GM18519 (cell line): ENCODE measurements around the gene NUP133.
"Not testable (repeated sequence)": the region's sequence is repeated elsewhere in the genome, so short reads cannot be mapped to it uniquely, and the experiment has no call there.

Experiments
- ATAC-seq: cut with Tn5 transposase; IDR thresholded peaks from one replicate; pipeline ENCODE4 v1.9.1; 2021; ENCODE audit warnings: mild to moderate bottlenecking, moderate library complexity; ENCODE audit not compliant: unreplicated experiment, low FRiP score

The NUP133 gene

GRCh38 chr1:229507951-229508822, at the start of gene NUP133:
Gene NUP133 (minus strand): TSS chr1:229508341. CDS start chr1:229508249, 92 bp downstream.
- ATAC-seq: peak; percentile 76

GRCh38 chr1:229557200-229557850, 49.2 kb upstream of the NUP133 start:
- ATAC-seq: no peak

GRCh38 chr1:229554886-229555621, 46.9 kb upstream of the NUP133 start:
- no peak for ATAC-seq

GRCh38 chr1:229553621-229554130, 45.5 kb upstream of the NUP133 start:
- no peak for ATAC-seq

GRCh38 chr1:229552732-229553131, 44.6 kb upstream of the NUP133 start:
- ATAC-seq: no peak

GRCh38 chr1:229550812-229551567, 42.8 kb upstream of the NUP133 start:
- no peak for ATAC-seq

- no peak for ATAC-seq
Measured at GRCh38 chr1:229547542-229547941, 39.4 kb upstream of the NUP133 start.

GRCh38 chr1:229544587-229544986, 36.4 kb upstream of the NUP133 start:
- ATAC-seq: no peak

GRCh38 chr1:229539863-229540506, 31.8 kb upstream of the NUP133 start:
- ATAC-seq: no peak

GRCh38 chr1:229538945-229539344, 30.8 kb upstream of the NUP133 start:
- ATAC-seq: no peak

GRCh38 chr1:229537894-229538293, 29.8 kb upstream of the NUP133 start:
- ATAC-seq: no peak

GRCh38 chr1:229536982-229537381, 28.8 kb upstream of the NUP133 start:
- ATAC-seq: no peak

GRCh38 chr1:229535230-229535629, 27.1 kb upstream of the NUP133 start:
- no peak for ATAC-seq

- ATAC-seq: no peak
Measured at GRCh38 chr1:229531326-229531725, 23.2 kb upstream of the NUP133 start.

GRCh38 chr1:229529639-229530038, 21.5 kb upstream of the NUP133 start:
- no peak for ATAC-seq

GRCh38 chr1:229526695-229527094, 18.6 kb upstream of the NUP133 start:
- ATAC-seq: no peak

GRCh38 chr1:229523052-229523451, 14.9 kb upstream of the NUP133 start:
- no peak for ATAC-seq

- peak; percentile 67 for ATAC-seq
Measured at GRCh38 chr1:229514578-229515275, 6.6 kb upstream of the NUP133 start.

- not testable (repeated sequence) for ATAC-seq
Measured at GRCh38 chr1:229511625-229512024, 3.5 kb upstream of the NUP133 start.
